ENCODE data around the gene NSL1. TPM values are rescaled to one million over a fixed set of nuclear protein-coding genes. Genes with fewer than 3 reads are reported as not detected.
"Not testable (repeated sequence)": the region's sequence is repeated elsewhere in the genome, so short reads cannot be mapped to it uniquely, and the experiment has no call there.

NSL1 gene, protein sequence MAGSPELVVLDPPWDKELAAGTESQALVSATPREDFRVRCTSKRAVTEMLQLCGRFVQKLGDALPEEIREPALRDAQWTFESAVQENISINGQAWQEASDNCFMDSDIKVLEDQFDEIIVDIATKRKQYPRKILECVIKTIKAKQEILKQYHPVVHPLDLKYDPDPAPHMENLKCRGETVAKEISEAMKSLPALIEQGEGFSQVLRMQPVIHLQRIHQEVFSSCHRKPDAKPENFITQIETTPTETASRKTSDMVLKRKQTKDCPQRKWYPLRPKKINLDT
- 10 to 100 TPM; 45.8 to 46.4 (median 46.0) TPM for polyA plus RNA-seq (ENCODE audit: insufficient read length in 3 of 3)

DNA sequence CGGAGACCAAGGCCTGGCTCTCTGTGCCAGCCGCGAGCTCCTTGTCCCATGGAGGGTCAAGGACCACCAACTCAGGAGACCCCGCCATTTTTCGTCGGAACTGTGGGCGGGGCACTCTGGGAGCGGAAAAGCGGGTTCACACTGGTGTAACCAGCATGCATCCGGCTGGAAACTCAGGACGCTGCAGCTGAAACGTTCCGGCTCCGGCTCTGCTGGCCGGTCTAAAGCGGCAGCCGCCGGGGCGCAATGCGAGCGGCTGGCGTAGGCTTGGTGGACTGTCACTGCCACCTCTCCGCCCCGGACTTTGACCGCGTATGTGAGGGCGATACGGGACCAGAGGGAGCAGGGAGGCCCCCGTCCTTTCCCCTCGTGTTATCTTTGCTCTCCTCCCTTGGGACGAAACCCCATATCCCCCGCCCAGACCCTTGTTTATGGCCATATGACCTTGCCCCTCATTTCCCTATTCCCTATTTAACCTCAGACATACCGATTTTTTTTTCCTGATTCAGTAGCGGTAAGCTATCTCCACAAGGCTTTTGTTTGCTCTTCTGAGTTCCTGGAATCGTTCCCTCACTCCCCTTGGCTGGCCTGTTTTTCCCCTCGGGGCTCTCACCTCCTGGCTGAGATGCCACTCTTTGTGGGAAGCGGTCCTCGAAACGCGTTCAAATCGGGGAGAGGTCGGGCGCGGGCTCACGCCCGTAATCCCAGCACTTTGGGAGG, at the start of gene NSL1, which contains the start of gene TATDN3:
Gene NSL1, minus strand, starts transcription at position 102 of the 720 bp plus-strand sequence. Its CDS starts 14 bp downstream, at position 88.
Gene TATDN3, plus strand, starts transcription at position 219 of the 720 bp plus-strand sequence. Its CDS starts 28 bp downstream, at position 247.
- DNase-seq (ENCODE audit: low read depth in 3 of 3, low spot score in 2 of 3): peak; percentile 89 to 96 (median 95)

DNA sequence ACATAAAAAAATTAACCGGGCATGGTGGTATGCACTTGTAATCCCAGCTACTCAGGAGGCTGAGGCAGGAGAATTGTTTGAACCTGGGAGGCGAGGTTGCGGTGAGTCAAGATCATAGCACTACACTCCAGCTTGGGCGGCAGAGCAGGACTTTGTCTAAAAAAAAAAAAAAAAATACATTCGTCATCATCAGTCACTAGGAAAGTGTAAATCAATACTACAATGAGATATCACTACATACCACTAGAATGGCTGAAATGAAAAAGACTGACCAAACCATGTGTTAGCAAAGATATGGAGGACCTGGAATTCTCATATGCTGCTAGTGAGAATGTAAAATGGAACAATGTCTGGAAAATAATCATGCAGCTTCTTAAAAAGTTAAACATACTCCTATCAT, 46.6 kb upstream of the NSL1 start:
- no peak for DNase-seq (ENCODE audit: low read depth in 3 of 3, low spot score in 2 of 3)

DNA sequence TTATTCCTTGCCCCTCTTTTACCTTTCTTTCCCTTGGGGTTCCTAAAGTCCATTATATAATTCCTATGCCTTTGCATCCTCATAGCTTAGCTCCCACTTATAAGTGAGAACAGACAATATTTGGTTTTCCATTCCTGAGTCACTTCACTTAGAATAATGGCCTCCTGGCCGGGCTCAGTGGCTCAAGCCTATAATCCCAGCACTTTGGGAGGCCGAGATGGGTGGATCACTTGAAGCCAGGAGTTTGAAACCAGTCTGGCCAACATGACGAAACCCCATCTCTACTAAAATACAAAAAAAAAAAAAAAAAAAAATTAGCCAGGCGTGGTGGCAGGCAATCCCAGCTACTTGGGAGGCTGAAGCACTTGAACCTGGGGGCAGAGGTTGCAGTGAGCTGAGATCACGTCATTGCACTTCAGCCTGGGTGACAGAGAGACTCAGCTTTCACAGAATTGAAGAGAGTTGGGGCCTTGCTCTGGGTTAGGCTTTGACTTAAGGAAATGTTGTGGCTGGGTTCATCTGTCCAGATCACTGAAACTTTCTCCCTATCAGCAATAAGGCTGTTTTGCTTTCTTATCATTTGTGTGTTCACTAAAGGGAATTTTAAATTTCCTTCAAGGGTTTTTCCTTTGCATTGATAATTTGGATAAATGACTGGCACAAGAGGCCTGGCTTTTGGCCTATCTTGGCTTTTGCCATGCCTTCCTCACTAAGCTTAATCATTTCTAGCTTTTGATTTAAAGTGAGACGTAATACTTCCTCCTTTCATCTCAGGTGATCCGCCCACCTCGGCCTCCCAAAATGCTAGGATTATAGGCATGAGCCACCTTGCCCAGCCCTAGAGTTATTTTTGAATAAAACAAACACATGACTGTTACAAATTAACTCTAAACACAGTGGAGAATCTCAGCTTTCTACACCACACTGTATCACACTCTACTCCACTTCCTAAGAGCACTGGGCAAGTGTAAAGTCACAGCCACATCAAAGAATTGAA, 41.9 kb upstream of the NSL1 start:
- DNase-seq (ENCODE audit: low read depth in 3 of 3, low spot score in 2 of 3): not testable (repeated sequence)

DNA sequence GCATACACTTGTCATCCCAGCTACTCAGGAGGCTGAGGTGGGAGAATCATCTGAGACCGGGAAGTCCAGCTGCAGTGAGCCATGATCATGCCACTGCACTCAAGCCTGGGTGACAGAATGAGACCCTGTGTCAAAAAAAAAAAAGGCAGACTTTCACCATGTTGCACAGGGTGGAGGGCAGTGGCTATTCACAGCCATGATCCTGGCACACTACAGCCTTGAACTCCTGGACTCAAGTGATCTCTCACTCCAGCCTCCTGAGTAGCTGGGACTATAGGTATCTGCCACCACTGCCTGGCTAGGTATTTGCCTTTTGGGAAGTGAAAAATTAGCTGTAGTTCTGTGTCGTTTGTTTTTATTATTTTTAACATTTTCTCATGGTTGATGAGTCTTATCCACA, 36.8 kb upstream of the NSL1 start:
- no peak for DNase-seq (ENCODE audit: low read depth in 3 of 3, low spot score in 2 of 3)

DNA sequence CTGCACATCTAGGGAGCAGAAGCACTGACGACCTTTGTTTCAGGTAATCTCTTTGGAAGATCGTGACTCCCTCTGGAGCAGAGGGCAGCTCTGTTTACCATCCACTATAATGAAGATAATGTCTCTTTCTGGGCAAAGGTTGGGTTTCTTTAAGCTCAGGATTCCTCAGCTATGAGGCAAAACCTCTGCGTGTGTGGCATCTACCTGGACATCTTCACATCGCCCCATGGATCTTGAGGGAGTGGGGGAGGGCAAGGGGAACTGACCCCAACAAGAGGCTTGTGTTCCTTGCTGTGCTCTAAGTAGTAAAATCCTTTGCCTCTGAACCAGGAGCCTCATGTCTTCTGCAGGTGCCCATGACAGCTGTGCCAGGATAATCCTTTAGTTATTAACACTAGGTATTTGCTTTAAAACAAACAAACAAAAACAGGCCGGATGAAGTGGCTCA, 36.3 kb upstream of the NSL1 start:
- no peak for DNase-seq (ENCODE audit: low read depth in 3 of 3, low spot score in 2 of 3)

DNA sequence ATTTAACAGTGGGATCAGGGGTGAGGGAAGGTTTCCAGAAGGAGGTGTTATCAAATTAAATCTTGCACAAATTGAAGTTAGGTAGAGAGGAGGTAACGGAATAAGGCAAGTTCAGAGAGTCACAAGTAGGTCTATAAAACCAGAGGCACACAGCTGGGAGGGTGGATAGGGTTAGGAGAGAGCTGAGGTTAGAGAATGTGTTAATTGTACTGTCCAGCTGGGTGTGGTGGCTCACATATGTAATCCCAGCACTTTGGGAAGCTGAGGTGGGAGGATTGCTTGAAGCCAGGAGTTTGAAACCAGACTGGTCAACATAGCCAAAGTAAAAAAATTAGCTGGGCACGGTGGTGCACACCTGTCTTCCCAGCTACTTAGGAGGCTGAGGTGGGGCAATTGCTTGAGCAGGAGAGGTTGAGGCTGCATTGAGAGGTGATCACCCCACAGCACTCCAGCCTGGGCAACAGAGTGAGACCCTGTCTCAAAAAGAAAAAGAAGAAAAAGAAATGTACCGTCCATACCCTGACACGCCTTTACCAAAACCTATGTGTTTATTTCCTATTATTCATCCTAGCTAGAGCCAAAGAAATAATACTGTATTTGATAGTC, 35.7 kb upstream of the NSL1 start:
- DNase-seq (ENCODE audit: low read depth in 3 of 3, low spot score in 2 of 3): no peak

DNA sequence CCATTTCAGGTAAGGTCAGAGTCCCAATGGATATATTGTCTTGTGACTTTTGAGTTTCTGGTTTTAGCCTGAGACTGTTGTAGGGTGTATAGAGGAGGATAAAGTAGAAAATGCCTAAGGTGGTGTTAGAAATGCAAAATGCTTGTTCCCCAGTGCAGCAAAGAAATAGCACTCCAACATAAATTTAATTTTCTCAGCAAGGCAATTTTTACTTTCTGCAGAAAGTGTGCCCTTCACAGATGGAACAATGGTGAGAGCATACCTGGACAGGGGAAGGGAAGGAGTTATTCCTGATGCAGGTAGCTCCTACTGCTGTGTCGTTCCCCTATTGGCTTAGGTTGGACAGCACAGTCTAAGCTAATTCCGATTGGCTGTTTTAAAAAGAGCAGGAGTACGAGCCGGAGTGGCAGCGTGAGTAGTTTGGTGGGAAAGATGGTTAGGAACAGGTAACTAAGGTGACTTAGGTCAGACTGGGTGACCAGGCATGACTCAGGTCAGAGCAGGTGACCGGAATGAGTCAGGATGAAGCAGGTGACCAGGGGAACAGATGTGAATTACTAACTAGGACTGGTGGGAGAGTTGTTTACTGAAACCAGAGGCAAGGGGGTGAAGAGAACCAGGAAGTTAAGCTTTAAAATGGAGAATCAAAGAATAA, 34.3 kb upstream of the NSL1 start:
- DNase-seq (ENCODE audit: low read depth in 3 of 3, low spot score in 2 of 3): no peak

DNA sequence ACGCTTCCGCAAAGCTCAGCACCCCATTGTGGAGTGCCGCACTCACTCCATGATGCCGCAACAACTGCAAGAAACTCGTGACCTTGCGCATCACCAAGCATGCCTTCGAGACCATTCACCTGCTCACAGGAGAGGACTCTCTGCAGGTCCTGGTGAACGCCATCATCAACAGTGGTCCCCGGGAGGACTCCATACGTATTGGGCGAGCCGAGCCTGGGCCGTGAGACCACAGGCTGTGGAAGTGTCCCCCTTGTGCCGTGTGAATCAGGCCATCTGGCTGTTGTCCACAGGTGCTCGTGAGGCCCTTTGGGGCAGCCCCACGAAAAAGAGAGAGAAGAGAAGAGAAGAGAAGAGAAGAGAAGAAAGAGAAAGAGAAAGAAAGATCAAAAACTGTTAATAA, 32.6 kb upstream of the NSL1 start:
- DNase-seq (ENCODE audit: low read depth in 3 of 3, low spot score in 2 of 3): no peak

DNA sequence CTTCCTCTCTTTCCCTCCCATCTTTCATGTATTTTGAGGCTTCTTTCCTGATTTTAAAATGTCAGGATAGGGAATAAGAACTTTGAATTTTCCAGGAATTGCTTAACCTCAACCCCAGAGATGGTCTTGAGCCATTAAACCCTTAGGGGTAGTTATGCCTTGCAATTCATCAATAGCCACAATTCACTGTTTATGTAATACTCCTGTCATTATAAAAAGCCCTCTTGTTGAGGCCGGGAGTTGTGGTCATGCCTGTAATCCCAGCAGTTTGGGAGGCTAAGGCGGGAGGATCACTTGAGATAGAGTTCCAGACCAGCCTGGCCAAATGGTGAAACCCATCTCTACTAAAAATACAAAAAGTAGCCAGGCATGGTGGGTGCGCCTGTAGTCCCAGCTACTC, 31.4 kb upstream of the NSL1 start:
- no peak for DNase-seq (ENCODE audit: low read depth in 3 of 3, low spot score in 2 of 3)

DNA sequence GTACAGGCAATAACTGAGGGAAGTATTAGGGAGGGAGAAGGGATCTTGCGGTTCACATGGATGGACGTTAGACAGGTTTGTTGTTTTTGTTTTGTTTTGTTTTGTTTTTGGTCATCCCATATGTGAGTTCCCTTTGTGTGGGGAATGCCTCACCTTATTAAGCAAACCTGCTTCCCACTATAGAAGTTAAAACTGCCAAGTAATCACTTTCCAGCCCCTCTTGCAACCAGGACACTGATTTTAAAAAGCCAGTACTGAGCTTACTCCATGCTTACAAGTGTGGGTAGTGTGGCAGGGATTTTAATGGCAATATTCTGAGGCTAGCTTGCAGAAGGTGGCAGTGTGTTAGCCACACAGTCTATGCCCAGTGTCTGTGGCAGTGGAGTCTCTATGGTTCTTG, 29.4 kb upstream of the NSL1 start:
- no peak for DNase-seq (ENCODE audit: low read depth in 3 of 3, low spot score in 2 of 3)

DNA sequence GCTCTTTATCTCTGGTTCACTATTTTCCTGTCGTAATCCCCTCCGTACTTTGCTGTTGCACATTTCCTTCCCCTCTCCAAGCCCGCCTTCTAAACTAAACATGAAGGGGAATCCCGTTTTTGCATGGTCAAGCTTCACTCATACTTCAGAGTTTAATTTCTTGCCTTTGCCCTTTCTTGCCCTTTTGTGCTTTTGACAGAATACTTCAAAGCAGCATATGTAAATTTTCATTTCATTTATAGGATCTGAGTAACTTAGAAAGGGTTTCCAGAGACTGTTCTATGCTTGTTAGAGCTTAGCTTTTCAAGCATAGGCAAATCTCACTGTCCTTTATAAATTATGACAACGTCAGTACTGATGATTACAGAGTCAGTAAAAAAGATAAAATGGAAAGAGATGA, 28.1 kb upstream of the NSL1 start:
- no peak for DNase-seq (ENCODE audit: low read depth in 3 of 3, low spot score in 2 of 3)

DNA sequence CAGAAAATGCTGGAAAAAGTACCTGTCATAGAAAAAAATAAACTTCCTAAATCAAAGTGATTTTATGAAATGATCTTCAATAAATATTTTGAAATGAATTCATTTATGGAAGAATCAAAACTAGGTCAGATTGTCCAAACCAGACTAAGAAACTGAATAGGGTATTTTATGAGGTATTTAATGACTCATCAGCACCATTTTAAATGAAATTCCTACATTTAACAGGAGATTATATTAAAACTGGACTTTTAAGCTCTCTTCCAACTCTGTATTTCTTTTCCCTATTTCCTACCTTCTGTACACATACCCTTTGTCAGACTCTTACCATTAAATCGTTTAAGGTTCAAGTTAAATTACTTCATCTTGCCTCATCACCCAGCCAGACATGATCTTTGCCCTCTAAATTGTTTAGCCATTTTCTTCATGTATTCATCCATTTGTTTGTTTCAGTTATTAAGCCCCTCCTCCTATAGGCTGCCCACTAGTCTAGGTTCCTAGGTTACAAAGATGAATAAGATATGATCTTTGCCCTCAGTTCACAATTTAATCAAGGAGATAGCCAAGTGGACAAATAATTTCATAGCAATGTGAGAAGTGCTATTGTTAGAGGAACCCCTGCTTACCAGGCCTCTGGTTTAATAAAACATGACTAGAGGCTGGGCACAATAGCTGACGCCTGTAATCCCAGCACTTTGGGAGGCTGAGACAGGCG, 25.1 kb upstream of the NSL1 start:
- DNase-seq (ENCODE audit: low read depth in 3 of 3, low spot score in 2 of 3): no peak

DNA sequence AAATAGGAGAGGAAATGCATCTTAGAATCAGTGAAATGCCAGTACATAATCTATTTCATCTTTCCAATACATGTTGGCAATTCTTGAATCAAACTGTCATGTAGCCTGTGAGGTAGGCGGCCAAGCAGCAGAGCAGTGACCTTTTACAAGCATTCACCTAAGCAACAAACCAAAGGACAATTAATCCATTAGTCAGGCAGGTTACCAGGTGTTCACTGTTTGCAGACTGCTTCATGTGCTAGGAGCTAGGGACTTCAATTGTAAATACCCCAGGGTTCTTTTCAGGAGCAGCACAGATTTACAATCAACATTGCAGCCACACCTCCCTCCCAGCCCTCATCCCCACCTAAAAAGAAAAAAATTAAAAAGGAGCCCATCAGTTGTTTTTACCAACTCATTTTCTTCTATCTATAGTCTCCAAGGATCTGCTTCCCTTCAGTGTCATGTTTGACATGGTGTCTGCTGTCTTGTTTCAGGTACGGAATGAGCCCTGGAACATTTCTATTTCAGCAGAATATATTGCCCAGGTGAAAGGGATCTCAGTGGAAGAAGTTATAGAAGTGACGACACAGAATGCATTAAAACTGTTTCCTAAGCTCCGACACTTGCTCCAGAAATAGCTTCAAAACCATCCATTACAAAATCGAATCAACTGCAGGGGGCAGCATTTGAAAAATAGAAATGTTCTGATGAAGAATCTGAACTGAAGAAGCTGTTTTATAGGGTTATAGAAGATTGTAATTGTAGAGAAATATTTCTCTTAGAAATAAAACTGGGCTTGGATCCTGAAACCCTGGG, 23.2 kb upstream of the NSL1 start:
- DNase-seq (ENCODE audit: low read depth in 3 of 3, low spot score in 2 of 3): no peak

DNA sequence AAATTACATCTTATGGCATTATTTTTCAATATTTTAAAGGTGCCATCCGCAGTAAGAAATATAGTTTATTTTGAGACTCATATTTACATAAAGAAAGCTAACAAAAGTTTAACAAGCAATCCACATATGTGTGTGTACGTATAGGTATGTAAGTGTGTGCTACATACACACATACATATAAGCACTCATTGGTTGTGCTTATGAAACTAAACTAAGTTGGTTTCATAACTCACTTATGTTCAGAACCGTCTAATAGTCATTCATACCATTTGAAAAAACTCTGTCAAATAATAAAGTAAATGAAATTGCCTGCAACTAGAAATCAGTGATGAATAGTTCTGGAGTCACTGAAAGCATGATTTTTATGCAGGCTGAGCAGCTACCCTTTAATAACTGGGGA, 14.2 kb upstream of the NSL1 start:
- DNase-seq (ENCODE audit: low read depth in 3 of 3, low spot score in 2 of 3): no peak

DNA sequence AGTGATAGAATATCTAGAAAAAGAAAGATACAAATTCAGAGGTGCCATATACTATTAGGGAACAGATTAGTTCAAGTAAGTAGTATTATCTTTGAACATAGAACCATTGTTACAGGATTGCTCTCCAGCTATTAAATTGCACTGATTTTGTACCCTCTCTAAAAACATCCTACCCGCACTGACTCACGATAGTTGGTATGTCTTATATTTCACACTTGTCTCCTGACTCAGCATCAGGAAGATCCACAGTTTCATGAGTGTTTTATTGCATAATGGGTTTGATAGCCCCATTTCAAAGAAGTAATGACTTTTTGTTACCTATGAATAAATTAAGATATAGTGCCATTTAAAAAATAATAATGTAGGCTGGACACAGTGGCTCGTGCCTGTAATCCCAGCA, 6.1 kb upstream of the NSL1 start:
- no peak for DNase-seq (ENCODE audit: low read depth in 3 of 3, low spot score in 2 of 3)

DNA sequence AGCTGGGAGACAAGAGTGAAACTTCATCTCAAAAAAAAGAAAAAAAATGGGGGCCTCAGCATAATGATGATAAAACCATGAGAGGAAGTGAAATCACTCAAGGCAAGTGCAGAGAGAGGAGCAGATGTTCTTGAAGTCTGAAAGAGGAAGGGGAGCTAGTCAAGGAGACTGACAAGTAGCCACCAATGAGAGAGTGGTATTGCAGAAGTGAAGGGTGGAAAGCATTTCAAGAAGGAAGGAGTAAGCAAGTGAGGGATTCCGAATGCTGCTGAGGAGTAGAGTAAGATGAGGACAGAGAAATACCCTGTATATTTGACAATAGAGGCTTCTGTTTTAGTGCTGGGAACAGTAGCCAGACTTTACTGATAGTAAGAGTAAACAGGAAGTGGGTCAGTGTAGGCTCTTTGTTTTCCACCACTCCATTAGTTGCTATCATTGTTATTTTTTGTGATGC, 3.0 kb upstream of the NSL1 start:
- no peak for DNase-seq (ENCODE audit: low read depth in 3 of 3, low spot score in 2 of 3)

DNA sequence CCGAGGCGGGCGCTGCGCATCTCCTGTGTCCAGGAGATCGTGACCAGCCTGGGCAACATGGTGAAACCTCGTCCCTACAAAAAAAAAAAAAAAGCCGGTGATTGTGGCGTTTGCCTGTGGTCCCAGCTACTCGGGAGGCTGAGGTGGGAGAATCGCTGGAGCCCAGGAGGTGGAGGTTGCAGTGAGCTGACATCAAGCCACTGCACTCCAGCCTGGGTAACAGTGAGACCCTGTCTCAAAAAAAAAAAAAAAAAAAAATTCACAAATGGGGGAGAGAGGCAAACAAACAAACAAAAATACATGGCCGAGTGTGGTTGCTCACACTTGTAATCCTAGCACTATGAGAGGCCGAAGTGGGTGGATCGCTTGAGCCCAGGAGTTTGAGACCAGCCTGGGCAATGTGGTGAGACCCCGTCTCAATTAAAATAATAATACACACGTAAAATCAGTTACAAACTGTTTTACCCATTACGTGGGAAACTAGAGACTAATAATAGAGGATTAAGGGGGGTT, 875 bp upstream of the NSL1 start:
- DNase-seq (ENCODE audit: low read depth in 3 of 3, low spot score in 2 of 3): no peak

DNA sequence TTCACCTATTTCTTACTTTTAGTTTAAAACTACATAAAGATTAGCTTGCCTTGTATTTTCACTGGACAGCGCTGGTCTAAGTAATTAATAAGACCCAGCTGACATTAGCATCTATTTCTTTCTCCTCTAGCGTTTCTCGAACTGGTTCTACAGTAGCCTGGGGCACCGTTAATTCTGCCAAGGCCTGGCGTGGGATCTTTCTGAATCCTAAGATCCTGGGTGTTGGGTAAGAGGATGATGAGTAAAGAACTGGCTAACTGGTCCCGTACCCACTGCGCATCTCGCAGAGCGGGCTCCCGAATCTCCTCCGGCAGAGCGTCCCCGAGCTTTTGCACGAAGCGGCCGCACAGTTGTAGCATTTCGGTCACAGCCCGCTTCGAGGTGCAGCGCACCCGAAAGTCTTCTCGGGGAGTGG, 309 bp downstream of the NSL1 start:
- no peak for DNase-seq (ENCODE audit: low read depth in 3 of 3, low spot score in 2 of 3)
